K562 (cell line): Measurements from ENCODE around the gene TRIM10. TPM values are rescaled to one million over a fixed set of nuclear protein-coding genes. Genes with fewer than 3 reads are reported as not detected.

Experiments used
- CREBBP ChIP-seq: IDR thresholded peaks from one replicate; pipeline ENCODE4 v1.6.1; 2012; ENCODE audit warnings: low read depth, mild to moderate bottlenecking, control low read depth, inconsistent platforms, low read length
- HDAC3 ChIP-seq: fragments of 450-650 bp; IDR thresholded peaks from 2 replicates; pipeline ENCODE4 v1.6.1; 2018; ENCODE audit warnings: borderline replicate concordance, mild to moderate bottlenecking, moderate library complexity; ENCODE audit not compliant: partially characterized antibody
- HNRNPLL ChIP-seq: fragments of 200-400 bp; formaldehyde crosslinking; IDR thresholded peaks from 2 replicates; pipeline ENCODE4 v1.6.1; 2017; ENCODE audit warnings: low read length, low read depth, mild to moderate bottlenecking; ENCODE audit not compliant: poor library complexity, severe bottlenecking
- NFIC ChIP-seq: fragments of 450-650 bp; IDR thresholded peaks from 2 replicates; pipeline ENCODE4 v1.6.1; 2017; ENCODE audit warnings: mild to moderate bottlenecking, inconsistent platforms
- OTX1 ChIP-seq: fragments of 450-650 bp; formaldehyde crosslinking; IDR thresholded peaks from 2 replicates; pipeline ENCODE4 v1.4.0; 2022; ENCODE audit warnings: mild to moderate bottlenecking
- SMAD3 ChIP-seq: fragments of 450-650 bp; formaldehyde crosslinking; conservative IDR thresholded peaks from 2 replicates; pipeline ENCODE4 v1.4.0; 2020; ENCODE audit warnings: mild to moderate bottlenecking
- TAF9B ChIP-seq: fragments of 450-650 bp; IDR thresholded peaks from 2 replicates; pipeline ENCODE4 v1.6.1; 2018; ENCODE audit warnings: mild to moderate bottlenecking; ENCODE audit not compliant: partially characterized antibody
- ZKSCAN1 ChIP-seq: fragments of 150-350 bp; IDR thresholded peaks from 2 replicates; pipeline ENCODE4 v1.6.1; 2016; ENCODE audit warnings: low read depth, low read length
- ZNF785 ChIP-seq: fragments of 250-450 bp; sonication (Bioruptor Pico); IDR thresholded peaks from 2 replicates; pipeline ENCODE4 v1.4.0; 2020; ENCODE audit warnings: mild to moderate bottlenecking
- polyA plus RNA-seq, 8 experiments: library from polyadenylated mRNA; depleted of rRNA in 4 of 8; stranded (reverse) in 5 of 8; unstranded in 3 of 8; fragments of >200 nt; fragmentation: Nextera tagmentation in 2 of 8; fragmentation: Illumina TruSeq in 1 of 8; extraction: Ambion mirVana in 2 of 8; extraction: Trizol in 1 of 8; gene quantifications; 2 replicates each; pipeline versions ENCODE4 v1.2.1 to v1.2.3, GENCODE V29; 2011 to 2014; ENCODE audit warnings: inconsistent platforms in 1 of 8, missing spikeins in 1 of 8
- total RNA-seq, 7 experiments: library from RNA; depleted of rRNA in 6 of 7; stranded (reverse); fragments of >200 nt in 6 of 7; fragmentation: Illumina TruSeq in 2 of 7; extraction: Trizol in 2 of 7; gene quantifications; 2 replicates each; pipeline versions ENCODE4 v1.2.1 to v1.2.3, GENCODE V29; 2011 to 2021; ENCODE audit warnings: low replicate concordance in 1 of 7
- TF ChIP-seq, protein P1 (sequence below): sonication (generic); formaldehyde crosslinking; IDR thresholded peaks from 2 replicates; pipeline ENCODE4 v1.4.0; 2020; ENCODE audit warnings: mild to moderate bottlenecking, missing genetic modification reagents
- TF ChIP-seq, protein P2 (sequence below): fragments of 450-650 bp; IDR thresholded peaks from 2 replicates; pipeline ENCODE4 v1.6.1; 2018; ENCODE audit warnings: mild to moderate bottlenecking, low read depth; ENCODE audit not compliant: partially characterized antibody
- TF ChIP-seq, protein P3 (sequence below): fragments of 450-650 bp; IDR thresholded peaks from 2 replicates; pipeline ENCODE4 v1.6.1; 2016
- TF ChIP-seq, protein P4 (sequence below): fragments of 250-450 bp; sonication (Bioruptor Pico); IDR thresholded peaks from 2 replicates; pipeline ENCODE4 v1.8.0; 2021; ENCODE audit warnings: moderate library complexity, mild to moderate bottlenecking, inconsistent platforms

Gene TRIM10
- total and polyA plus RNA-seq, 9 of the 15 experiments (the other 6 are each of a cell fraction or from before 2014, with no cell fraction given) = 0.15 to 0.90 (median 0.36) TPM

DNA sequence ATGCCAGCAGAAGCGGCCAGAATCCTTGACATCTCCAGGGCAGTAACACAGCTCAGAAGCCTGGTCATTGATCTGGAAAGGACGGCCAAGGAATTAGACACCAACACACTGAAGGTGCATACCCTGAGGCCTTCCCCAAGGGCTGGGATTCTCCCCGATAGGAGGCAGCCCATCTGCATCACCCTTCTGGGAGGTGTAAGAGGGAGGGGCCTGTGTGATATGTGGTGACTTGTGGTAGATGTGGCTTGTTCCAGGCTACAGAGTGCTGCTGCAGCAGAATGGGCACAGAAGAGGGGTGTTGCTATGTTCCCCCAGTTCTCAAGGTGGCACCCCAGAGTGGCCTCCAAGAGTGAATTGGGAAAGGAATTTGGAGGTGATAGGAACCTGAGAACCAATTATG lies 13.9 kb downstream of the TRIM10 start (continued):
- TF ChIP-seq, protein P1, sequence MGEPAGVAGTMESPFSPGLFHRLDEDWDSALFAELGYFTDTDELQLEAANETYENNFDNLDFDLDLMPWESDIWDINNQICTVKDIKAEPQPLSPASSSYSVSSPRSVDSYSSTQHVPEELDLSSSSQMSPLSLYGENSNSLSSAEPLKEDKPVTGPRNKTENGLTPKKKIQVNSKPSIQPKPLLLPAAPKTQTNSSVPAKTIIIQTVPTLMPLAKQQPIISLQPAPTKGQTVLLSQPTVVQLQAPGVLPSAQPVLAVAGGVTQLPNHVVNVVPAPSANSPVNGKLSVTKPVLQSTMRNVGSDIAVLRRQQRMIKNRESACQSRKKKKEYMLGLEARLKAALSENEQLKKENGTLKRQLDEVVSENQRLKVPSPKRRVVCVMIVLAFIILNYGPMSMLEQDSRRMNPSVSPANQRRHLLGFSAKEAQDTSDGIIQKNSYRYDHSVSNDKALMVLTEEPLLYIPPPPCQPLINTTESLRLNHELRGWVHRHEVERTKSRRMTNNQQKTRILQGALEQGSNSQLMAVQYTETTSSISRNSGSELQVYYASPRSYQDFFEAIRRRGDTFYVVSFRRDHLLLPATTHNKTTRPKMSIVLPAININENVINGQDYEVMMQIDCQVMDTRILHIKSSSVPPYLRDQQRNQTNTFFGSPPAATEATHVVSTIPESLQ (CRISPR knock-in tag) = no peak
- TF ChIP-seq, protein P2, sequence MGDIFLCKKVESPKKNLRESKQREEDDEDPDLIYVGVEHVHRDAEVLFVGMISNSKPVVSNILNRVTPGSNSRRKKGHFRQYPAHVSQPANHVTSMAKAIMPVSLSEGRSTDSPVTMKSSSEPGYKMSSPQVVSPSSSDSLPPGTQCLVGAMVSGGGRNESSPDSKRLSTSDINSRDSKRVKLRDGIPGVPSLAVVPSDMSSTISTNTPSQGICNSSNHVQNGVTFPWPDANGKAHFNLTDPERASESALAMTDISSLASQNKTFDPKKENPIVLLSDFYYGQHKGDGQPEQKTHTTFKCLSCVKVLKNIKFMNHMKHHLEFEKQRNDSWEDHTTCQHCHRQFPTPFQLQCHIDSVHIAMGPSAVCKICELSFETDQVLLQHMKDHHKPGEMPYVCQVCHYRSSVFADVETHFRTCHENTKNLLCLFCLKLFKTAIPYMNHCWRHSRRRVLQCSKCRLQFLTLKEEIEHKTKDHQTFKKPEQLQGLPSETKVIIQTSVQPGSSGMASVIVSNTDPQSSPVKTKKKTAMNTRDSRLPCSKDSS = no peak
- TF ChIP-seq ZKSCAN1 = no peak
- TF ChIP-seq TAF9B = no peak
- no peak for TF ChIP-seq HDAC3
- TF ChIP-seq, protein P3, sequence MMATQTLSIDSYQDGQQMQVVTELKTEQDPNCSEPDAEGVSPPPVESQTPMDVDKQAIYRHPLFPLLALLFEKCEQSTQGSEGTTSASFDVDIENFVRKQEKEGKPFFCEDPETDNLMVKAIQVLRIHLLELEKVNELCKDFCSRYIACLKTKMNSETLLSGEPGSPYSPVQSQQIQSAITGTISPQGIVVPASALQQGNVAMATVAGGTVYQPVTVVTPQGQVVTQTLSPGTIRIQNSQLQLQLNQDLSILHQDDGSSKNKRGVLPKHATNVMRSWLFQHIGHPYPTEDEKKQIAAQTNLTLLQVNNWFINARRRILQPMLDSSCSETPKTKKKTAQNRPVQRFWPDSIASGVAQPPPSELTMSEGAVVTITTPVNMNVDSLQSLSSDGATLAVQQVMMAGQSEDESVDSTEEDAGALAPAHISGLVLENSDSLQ = no peak
- no peak for TF ChIP-seq OTX1 (CRISPR knock-in tag)
- TF ChIP-seq ZNF785 = no peak
- TF ChIP-seq CREBBP = no peak
- TF ChIP-seq HNRNPLL = no peak
- TF ChIP-seq SMAD3 (CRISPR knock-in tag) = no peak
- TF ChIP-seq, protein P4, sequence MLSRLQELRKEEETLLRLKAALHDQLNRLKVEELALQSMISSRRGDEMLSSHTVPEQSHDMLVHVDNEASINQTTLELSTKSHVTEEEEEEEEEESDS (CRISPR knock-in tag) = no peak
- TF ChIP-seq NFIC = no peak
